BE2C (cell line): ENCODE data around the gene SCN8A.
"Not testable (repeated sequence)": the region's sequence is repeated elsewhere in the genome, so short reads cannot be mapped to it uniquely, and the experiment has no call there.

Experiments
- DNase-seq: peaks from one replicate; pipeline ENCODE4 v3.0.0-alpha.2; 2020
- H3K27me3 ChIP-seq: fragments of 250-450 bp; sonication (Bioruptor Pico); 2 replicates; pipeline ENCODE4 v1.5.1; 2020; ENCODE audit warnings: mild to moderate bottlenecking
- H3K36me3 ChIP-seq: fragments of 250-450 bp; sonication (Bioruptor Pico); 2 replicates; pipeline ENCODE4 v1.5.1; 2020; ENCODE audit warnings: mild to moderate bottlenecking
- H3K4me1 ChIP-seq: fragments of 250-450 bp; sonication (Bioruptor Pico); 2 replicates; pipeline ENCODE4 v1.5.1; 2020
- H3K4me3 ChIP-seq: 2 replicates; pipeline ENCODE4 v1.5.1; 2011; ENCODE audit warnings: low read depth, low read length
- H3K9me3 ChIP-seq: fragments of 250-450 bp; sonication (Bioruptor Pico); 2 replicates; pipeline ENCODE4 v1.5.1; 2020
- CTCF ChIP-seq: IDR thresholded peaks from 2 replicates; pipeline ENCODE4 v1.5.1; 2012; ENCODE audit warnings: mild to moderate bottlenecking, low read depth, low read length

SCN8A gene

GRCh38 chr12:51827925-51828818, 237.1 kb downstream of the SCN8A start:
- Histone ChIP-seq H3K36me3 (no peaks in the 10 kb centered on the region), H3K27me3 (no peaks in the 10 kb centered on the region), H3K4me1 (no peaks in the 10 kb centered on the region), H3K9me3 (no peaks in the 10 kb centered on the region), H3K4me3 (no peak overlapping the region)
- TF ChIP-seq CTCF: no peak
- DNase-seq: no peak

- Histone ChIP-seq H3K36me3 (no peaks in the 10 kb centered on the region), H3K27me3 (no peaks in the 10 kb centered on the region), H3K9me3 (no peaks in the 10 kb centered on the region), H3K4me3 (no peak overlapping the region), H3K4me1 (no peaks in the 10 kb centered on the region)
- TF ChIP-seq CTCF: no peak
- DNase-seq: no peak
These were observed 238.0 kb downstream of the SCN8A start for GRCh38 chr12:51829011-51829481.

- no peak for TF ChIP-seq CTCF
- Histone ChIP-seq H3K4me3 (no peak overlapping the region), H3K27me3 (no peaks in the 10 kb centered on the region), H3K9me3 (no peaks in the 10 kb centered on the region), H3K4me1 (no peaks in the 10 kb centered on the region), H3K36me3 (no peaks in the 10 kb centered on the region)
- DNase-seq: no peak
These were observed 238.6 kb downstream of the SCN8A start for GRCh38 chr12:51829641-51830040.

- not testable (repeated sequence) for H3K9me3 ChIP-seq, H3K4me1 ChIP-seq, H3K27me3 ChIP-seq, H3K36me3 ChIP-seq, H3K4me3 ChIP-seq, DNase-seq
These were observed 240.8 kb downstream of the SCN8A start for GRCh38 chr12:51831817-51832216.

GRCh38 chr12:51832354-51833107, 241.5 kb downstream of the SCN8A start:
- no peak for TF ChIP-seq CTCF
- Histone ChIP-seq H3K9me3 (no peaks in the 10 kb centered on the region), H3K36me3 (no peaks in the 10 kb centered on the region), H3K4me3 (no peak overlapping the region), H3K27me3 (no peaks in the 10 kb centered on the region), H3K4me1 (no peaks in the 10 kb centered on the region)
- DNase-seq: no peak

GRCh38 chr12:51833448-51834227, 242.6 kb downstream of the SCN8A start:
- DNase-seq: no peak
- Histone ChIP-seq H3K4me1 (no peaks in the 10 kb centered on the region), H3K27me3 (no peaks in the 10 kb centered on the region), H3K36me3 (no peaks in the 10 kb centered on the region), H3K4me3 (no peak overlapping the region), H3K9me3 (no peaks in the 10 kb centered on the region)
- TF ChIP-seq CTCF: no peak
